HG03280 (cell line): ENCODE data around the gene MCTS1.
A peak's percentile ranks its signal among the peaks of the same experiment; 100 is the strongest.
"Not testable (repeated sequence)": the region's sequence is repeated elsewhere in the genome, so short reads cannot be mapped to it uniquely, and the experiment has no call there.

Experiments used
- ATAC-seq: cut with Tn5 transposase; IDR thresholded peaks from one replicate; pipeline ENCODE4 v1.9.1; 2021; ENCODE audit warnings: mild to moderate bottlenecking, moderate library complexity; ENCODE audit not compliant: unreplicated experiment

The MCTS1 gene, protein sequence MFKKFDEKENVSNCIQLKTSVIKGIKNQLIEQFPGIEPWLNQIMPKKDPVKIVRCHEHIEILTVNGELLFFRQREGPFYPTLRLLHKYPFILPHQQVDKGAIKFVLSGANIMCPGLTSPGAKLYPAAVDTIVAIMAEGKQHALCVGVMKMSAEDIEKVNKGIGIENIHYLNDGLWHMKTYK

GRCh38 chrX:120603707-120604360 is at the start of gene MCTS1:
Gene MCTS1, plus strand, starts transcription at chrX:120604101. Its CDS starts 136 bp downstream, at chrX:120604237.
- ATAC-seq = peak; percentile 92

DNA sequence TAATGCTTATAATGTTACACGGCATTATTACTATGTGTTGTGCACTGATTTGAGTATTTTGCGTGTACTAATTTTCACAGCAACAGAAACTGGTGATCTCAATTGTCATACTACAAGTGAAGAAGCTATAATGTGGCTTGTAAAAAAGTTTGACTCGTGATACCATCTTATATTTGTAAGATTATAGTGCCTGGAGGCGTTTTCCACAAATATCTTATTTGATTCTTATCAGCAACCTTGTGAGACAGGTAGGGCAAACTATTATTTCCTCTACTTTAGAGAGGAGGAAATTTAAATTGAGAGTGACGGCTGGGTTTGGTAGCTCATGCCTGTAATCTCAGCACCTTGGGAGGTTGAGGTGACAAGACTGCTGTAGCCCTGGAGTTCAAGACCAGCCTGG is 47.6 kb upstream of the MCTS1 start:
- no peak for ATAC-seq

GRCh38 chrX:120559804-120560203 is 44.1 kb upstream of the MCTS1 start:
- no peak for ATAC-seq

GRCh38 chrX:120560405-120560841 is 43.5 kb upstream of the MCTS1 start:
- ATAC-seq = peak; percentile 40

DNA sequence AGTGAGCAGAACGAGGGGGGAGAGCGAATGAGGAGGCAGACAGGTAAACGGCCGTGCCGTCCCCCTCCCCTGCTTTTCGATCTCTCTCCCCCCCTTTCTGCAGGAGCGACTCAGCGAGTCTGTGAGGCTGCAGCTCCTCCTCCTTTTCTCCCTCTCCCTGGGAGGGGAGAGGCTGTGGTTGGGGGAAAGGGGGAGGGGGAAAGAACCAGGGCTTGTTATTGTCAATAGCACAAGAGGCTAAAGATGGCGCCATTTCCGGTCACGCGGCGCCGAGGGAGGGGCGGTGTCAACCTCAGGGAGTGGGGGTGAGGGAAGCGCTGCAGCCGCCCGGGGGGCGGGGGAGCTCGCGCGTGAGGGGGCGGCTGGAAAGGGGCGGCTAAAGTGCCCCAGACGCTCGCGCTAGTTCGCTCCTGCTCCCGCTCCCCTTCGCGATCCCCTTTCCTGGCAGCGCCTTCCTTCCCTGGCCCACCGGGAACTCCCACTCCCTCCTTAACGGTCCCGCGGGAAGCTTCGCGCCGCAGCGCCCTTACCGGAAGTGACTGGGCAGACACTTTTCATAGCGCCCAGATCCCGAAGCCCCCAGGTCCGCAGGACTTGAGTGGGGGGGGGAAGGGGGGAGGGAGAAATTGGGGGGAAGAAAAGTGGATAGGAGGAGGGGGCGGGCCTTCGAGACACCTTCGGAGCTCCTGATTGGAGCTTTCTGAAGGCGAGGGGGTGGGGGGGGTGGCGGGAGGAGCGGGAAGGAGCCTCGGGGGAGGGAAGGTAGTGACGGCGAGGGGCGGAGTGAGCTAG is 42.9 kb upstream of the MCTS1 start, which contains the start of gene CUL4B:
CUL4B (minus strand) TSS at position 121 of the 792 bp plus-strand sequence. CDS start 324 bp downstream, outside the sequence.
- peak; percentile 88 for ATAC-seq

DNA sequence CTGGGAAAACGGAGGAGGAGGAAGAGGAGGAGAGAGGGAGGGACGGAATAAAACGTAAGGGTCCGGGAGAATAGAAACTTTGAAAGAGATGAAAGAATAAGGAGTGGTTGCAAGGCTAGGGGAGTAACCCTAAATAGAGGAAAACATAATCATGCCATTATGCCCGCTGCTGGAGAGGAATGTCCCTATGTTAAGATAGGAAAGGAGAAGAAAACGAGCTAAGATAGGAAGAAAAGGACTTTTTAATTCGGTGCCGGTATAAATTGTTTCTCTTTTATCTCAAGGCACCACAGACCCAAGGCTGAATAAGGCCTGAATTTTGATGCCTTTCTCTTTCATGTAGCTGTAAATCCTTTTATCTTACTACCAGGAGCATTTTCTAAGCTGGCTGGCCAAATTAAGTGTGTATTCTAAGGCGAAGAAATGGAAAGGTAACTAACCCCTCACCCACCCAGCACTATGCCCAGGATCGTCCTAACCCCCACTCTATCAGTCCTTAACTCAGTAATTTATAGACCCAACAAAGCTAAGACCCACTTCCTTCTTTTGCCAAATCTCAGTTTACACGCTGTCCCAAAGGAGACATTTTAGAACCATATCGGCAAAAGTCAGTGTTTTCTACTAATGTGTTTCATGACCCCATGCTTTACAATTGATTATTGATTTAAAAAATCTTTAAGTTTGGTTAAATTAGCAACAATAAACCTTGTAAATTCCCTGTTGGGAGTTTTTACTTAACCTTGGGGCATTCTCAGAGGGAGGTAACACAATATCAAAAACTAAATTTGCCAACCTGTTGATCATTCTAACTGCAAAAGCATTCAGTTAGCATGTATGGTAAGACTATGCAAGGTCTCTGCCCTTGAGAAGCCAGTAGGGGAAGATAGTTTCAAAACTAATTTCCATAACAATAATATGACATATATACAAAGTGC is 42.0 kb upstream of the MCTS1 start:
- ATAC-seq = no peak

DNA sequence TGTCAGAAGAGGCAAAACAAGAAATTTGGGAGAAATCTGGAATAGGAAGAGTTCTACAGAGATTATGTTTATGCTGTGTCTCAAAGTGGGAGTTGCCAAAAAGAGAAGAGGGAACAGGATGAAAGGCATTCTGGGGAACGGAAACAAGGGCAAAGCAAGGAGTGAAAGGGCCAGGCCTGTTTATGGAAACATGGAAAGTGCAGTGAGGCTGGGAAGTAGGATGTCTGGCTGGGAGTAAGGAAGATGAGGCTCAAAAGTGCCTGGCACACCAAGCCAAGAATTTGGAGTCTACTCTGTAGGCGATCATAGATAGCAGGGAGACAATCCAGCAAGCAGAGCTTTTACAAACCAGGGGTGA is 41.4 kb upstream of the MCTS1 start:
- ATAC-seq = no peak

DNA sequence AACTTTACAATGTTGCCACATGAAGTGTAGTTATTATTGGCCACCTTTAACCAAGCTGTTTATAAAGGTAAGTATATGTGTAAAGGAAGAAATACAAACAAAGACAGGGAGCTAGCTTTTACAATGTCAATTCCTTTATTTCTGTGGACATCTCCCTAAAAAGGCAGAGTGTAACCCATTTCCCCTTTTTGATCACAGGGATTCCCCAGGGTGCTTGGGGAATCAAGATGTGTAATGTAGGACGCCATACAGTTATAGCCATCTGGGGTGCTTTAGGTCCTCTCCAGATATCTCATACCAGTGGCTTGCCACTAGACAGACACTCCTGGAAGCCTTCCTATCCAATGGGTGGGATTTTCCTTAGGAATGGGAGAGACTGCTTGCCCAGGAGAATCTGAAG is 39.0 kb upstream of the MCTS1 start:
- ATAC-seq = no peak

GRCh38 chrX:120566817-120567216 is 37.1 kb upstream of the MCTS1 start:
- ATAC-seq = no peak

DNA sequence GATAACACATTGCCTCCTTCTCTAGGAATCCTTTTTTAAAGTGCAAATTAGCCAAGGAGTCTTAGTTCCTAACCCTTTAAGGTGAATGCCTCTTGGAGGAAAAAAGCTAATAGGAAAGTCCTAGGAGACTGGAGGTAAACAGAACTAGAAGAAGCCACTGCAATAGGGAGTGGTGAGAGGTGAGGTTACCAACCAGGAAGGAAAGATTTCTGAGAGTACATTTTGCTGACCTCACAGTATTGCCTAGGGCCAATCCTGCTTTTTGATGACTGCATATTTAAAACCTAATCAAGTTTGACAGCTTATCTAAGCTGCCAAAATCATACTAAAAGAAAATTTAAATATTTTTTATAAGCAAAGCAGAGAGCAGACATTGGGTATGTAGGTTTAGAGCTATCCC is 35.9 kb upstream of the MCTS1 start:
- ATAC-seq = no peak

DNA sequence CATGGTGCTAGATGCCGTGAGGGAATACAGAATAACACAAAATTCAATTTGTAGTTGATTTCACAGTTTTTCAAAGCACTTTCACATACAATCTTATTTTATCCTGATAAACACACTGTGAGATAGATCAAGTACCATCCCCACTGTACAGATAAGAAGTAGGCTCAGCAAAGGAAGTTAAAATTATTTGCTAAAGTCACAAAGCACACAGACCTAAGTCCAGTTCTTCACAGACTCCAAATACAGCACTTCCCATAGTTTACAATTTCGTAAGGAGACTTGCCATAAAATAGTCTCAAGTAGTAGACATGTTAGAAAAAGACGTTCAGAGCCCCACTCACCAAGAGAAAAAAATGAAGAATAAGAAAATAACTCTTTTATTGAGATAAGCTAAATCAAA is 35.3 kb upstream of the MCTS1 start:
- no peak for ATAC-seq

DNA sequence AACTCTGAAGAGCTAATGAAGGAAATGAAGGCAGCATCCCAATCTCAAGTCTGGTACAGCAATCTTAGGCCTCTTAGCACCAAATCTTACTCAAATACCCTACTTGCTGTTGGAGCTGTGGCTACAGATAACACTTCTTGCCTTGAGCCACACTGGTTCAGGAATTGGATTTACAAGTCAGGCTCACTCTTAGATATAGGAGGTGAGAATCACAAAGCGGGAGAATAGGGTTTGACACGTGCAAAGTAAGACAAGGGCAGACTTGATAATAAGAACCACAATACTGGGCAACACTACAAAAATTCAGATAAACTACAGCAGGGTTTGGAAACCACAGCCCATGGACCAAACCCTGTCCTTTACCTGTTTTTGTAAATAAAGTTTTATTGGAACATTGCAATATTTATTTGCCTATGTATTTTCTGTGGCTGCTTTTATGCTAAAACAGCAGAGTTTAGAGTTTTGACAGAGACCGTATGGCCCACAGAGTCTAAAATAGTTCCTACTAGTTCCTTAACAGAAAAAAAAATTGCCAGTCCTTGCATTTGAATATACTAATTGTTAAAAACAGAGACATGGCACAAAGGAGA is 33.8 kb upstream of the MCTS1 start:
- ATAC-seq = no peak

DNA sequence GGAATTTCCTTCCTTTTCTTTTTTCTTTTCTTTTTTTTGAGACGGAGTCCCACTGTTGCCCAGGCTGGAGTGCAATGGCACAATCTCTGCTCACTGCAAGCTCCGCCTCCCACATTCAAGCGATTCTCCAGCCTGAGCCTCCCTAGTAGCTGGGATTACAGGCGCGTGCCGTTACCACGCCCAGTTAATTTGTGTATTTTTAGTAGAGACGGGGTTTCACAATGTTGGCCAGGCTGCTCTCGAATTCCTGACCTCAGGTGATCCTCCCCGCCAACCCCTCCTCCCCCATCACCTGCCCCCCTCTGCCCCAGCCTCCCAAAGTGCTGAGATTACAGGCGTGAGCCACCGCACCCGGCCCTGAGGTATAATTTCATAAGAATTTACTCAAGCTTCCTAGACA is 30.1 kb upstream of the MCTS1 start:
- ATAC-seq = not testable (repeated sequence)

- no peak for ATAC-seq
These were observed 28.4 kb upstream of the MCTS1 start for GRCh38 chrX:120575379-120576114.

DNA sequence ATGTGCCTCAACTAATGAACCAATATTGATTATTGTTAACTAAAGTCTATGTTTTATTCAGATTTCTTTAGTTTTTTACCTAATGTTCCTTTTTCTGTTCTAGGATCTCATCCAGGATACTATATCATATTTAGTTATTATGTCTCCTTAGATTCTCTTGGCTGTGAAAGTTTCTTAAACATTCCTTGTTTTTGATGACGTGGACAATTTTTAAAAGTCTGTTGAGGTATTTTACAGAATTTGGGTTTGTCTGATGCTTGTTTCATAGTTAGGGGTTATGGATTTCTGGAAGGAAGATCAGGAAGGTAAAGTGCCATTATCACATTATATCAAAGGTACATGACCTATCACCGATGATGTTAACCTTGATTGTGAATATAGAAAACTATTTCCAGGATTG is 18.2 kb upstream of the MCTS1 start:
- ATAC-seq = no peak

DNA sequence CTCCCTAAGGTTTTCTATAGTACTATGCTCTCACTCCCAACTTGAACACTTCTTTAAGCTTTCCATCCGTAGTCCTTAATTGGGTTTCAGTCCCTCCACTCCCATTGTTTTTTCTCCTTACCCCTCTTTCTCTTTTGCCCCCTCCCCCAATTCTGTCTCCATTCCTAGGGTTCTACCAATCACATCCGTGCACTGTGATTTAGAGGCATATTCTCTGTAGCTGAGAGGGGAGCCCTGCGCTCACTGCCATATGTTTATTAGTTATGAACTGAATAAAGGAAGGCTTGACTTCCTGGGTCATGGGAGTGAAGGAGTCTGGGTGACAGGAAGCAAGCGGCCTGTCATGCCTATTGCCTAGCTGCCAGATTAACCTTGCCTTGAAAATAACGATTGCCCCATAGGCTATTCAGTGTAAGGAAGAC is 471 bp downstream of the MCTS1 start:
- peak; percentile 51 for ATAC-seq

GRCh38 chrX:120612086-120612485 is 8.2 kb downstream of the MCTS1 start:
- ATAC-seq = no peak

- ATAC-seq = no peak
These were observed 10.9 kb downstream of the MCTS1 start for GRCh38 chrX:120614816-120615215.

GRCh38 chrX:120617996-120618630 is 14.2 kb downstream of the MCTS1 start:
- no peak for ATAC-seq
